Stimulated activated CD8-positive, alpha-beta memory T cell treated with anti-CD3 and anti-CD28 coated beads, Interleukin-2, amount 100 ng/mL, for 48 hours (primary cell): ENCODE data around the gene ARPC4.
A peak's percentile ranks its signal among the peaks of the same experiment; 100 is the strongest.
"Not testable (repeated sequence)": the region's sequence is repeated elsewhere in the genome, so short reads cannot be mapped to it uniquely, and the experiment has no call there.

Experiments
- DNase-seq, 2 donors: peaks; one replicate each; pipeline ENCODE4 v3.0.0-alpha.2; 2020; ENCODE audit warnings: low read depth in 2 of 2

The ARPC4 gene

GRCh38 chr3:9820946-9821345 lies 28.1 kb downstream of the ARPC4 start:
- no peak for DNase-seq

- DNase-seq = no peak
Measured at GRCh38 chr3:9825451-9826040, 32.7 kb downstream of the ARPC4 start.

GRCh38 chr3:9826815-9827573 lies 34.1 kb downstream of the ARPC4 start:
- DNase-seq = no peak

- DNase-seq = no peak
Measured at GRCh38 chr3:9828801-9829755, 36.2 kb downstream of the ARPC4 start.

GRCh38 chr3:9831253-9831652 lies 38.4 kb downstream of the ARPC4 start:
- DNase-seq = no peak

GRCh38 chr3:9833078-9833477 lies 40.2 kb downstream of the ARPC4 start:
- DNase-seq = no peak

- DNase-seq = no peak
Measured at GRCh38 chr3:9834520-9835380, 41.9 kb downstream of the ARPC4 start.

GRCh38 chr3:9837701-9838582 lies 45.1 kb downstream of the ARPC4 start:
- no peak for DNase-seq

GRCh38 chr3:9838856-9839255 lies 46.0 kb downstream of the ARPC4 start:
- no peak for DNase-seq

- no peak for DNase-seq
Measured at GRCh38 chr3:9841015-9841414, 48.1 kb downstream of the ARPC4 start.

GRCh38 chr3:9843715-9844438 lies 51.0 kb downstream of the ARPC4 start, which contains the start of gene RPUSD3:
Gene RPUSD3, minus strand, starts transcription at chr3:9844008. Its CDS starts 18 bp downstream, at chr3:9843990.
- peak; percentile 92 to 96 for DNase-seq

- DNase-seq = no peak
Measured at GRCh38 chr3:9846231-9846630, 53.3 kb downstream of the ARPC4 start.

GRCh38 chr3:9846931-9847488 lies 54.1 kb downstream of the ARPC4 start:
- no peak for DNase-seq

- not testable (repeated sequence) for DNase-seq
Measured at GRCh38 chr3:9847870-9848269, 55.0 kb downstream of the ARPC4 start.

GRCh38 chr3:9848860-9849259 lies 56.0 kb downstream of the ARPC4 start:
- not testable (repeated sequence) for DNase-seq

- not testable (repeated sequence) for DNase-seq
Measured at GRCh38 chr3:9851383-9851782, 58.5 kb downstream of the ARPC4 start.

- DNase-seq = not testable (repeated sequence)
Measured at GRCh38 chr3:9851926-9852325, 59.0 kb downstream of the ARPC4 start.

- DNase-seq = no peak
Measured at GRCh38 chr3:9852528-9852927, 59.6 kb downstream of the ARPC4 start.

- not testable (repeated sequence) for DNase-seq
Measured at GRCh38 chr3:9854291-9854940, 61.5 kb downstream of the ARPC4 start.
